IPS-18a (cell line): Measurements from ENCODE around the gene TNFAIP6.

ENCODE experiments used
- H3K27ac ChIP-seq: one replicate; pipeline ENCODE4 v1.5.1; 2013; ENCODE audit warnings: low read length
- H3K27me3 ChIP-seq: one replicate; pipeline ENCODE4 v1.6.1; 2013; ENCODE audit warnings: mild to moderate bottlenecking, low read length; ENCODE audit not compliant: control insufficient read depth, insufficient read depth
- H3K36me3 ChIP-seq: one replicate; pipeline ENCODE4 v1.6.1; 2013; ENCODE audit warnings: low read depth, low read length; ENCODE audit not compliant: control insufficient read depth
- H3K4me1 ChIP-seq: one replicate; pipeline ENCODE4 v1.6.1; 2013; ENCODE audit warnings: low read depth, low read length; ENCODE audit not compliant: control insufficient read depth
- H3K4me3 ChIP-seq: one replicate; pipeline ENCODE4 v1.5.1; 2013; ENCODE audit warnings: low read length
- H3K9ac ChIP-seq: one replicate; pipeline ENCODE4 v1.6.1; 2013; ENCODE audit warnings: mild to moderate bottlenecking, low read length, moderate library complexity
- H3K9me3 ChIP-seq: one replicate; pipeline ENCODE4 v1.6.1; 2013; ENCODE audit warnings: low read depth, low read length; ENCODE audit not compliant: control insufficient read depth

Gene TNFAIP6

GRCh38 chr2:151363709-151364108 is 6.3 kb downstream of the TNFAIP6 start:
- H3K4me3 ChIP-seq, result no peak overlapping the region
- peaks cover 3% of the 10 kb centered on the region for H3K4me1 ChIP-seq
- no peak overlapping the region for H3K27ac ChIP-seq
- H3K27me3 ChIP-seq, result no peaks in the 10 kb centered on the region
- no peaks in the 10 kb centered on the region for H3K9me3 ChIP-seq
- no peak overlapping the region for H3K9ac ChIP-seq
- H3K36me3 ChIP-seq, result no peaks in the 10 kb centered on the region

GRCh38 chr2:151367571-151367970 is 10.2 kb downstream of the TNFAIP6 start:
- Histone ChIP-seq H3K4me3 (no peak overlapping the region), H3K9me3 (no peaks in the 10 kb centered on the region), H3K36me3 (no peaks in the 10 kb centered on the region), H3K27me3 (no peaks in the 10 kb centered on the region), H3K9ac (no peak overlapping the region), H3K4me1 (no peaks in the 10 kb centered on the region), H3K27ac (no peak overlapping the region)

- no peak overlapping the region for H3K27ac ChIP-seq
- no peaks in the 10 kb centered on the region for H3K36me3 ChIP-seq
- H3K4me3 ChIP-seq, result no peak overlapping the region
- no peak overlapping the region for H3K9ac ChIP-seq
- no peaks in the 10 kb centered on the region for H3K9me3 ChIP-seq
- no peaks in the 10 kb centered on the region for H3K27me3 ChIP-seq
- H3K4me1 ChIP-seq, result peaks cover 12% of the 10 kb centered on the region
Measured at GRCh38 chr2:151374436-151374835, 17.0 kb downstream of the TNFAIP6 start.

GRCh38 chr2:151379169-151379568 is 21.8 kb downstream of the TNFAIP6 start:
- H3K27ac ChIP-seq, result no peak overlapping the region

GRCh38 chr2:151380580-151381235 is 23.3 kb downstream of the TNFAIP6 start:
- no peak overlapping the region for H3K4me3 ChIP-seq
- no peaks in the 10 kb centered on the region for H3K36me3 ChIP-seq
- no peak overlapping the region for H3K27ac ChIP-seq
- no peak overlapping the region for H3K9ac ChIP-seq
- no peaks in the 10 kb centered on the region for H3K9me3 ChIP-seq
- no peaks in the 10 kb centered on the region for H3K4me1 ChIP-seq
- no peaks in the 10 kb centered on the region for H3K27me3 ChIP-seq

More at GRCh38 chr2:151379169-151379568, 21.8 kb downstream of the TNFAIP6 start:
- H3K4me3 ChIP-seq, result no peak overlapping the region
- no peaks in the 10 kb centered on the region for H3K27me3 ChIP-seq
- peaks cover 3% of the 10 kb centered on the region for H3K4me1 ChIP-seq
- H3K9ac ChIP-seq, result no peak overlapping the region
- H3K9me3 ChIP-seq, result no peaks in the 10 kb centered on the region
- H3K36me3 ChIP-seq, result no peaks in the 10 kb centered on the region

GRCh38 chr2:151381266-151381665 is 23.9 kb downstream of the TNFAIP6 start:
- no peak overlapping the region for H3K27ac ChIP-seq
- no peak overlapping the region for H3K4me3 ChIP-seq
- no peaks in the 10 kb centered on the region for H3K9me3 ChIP-seq
- no peaks in the 10 kb centered on the region for H3K4me1 ChIP-seq
- H3K27me3 ChIP-seq, result no peaks in the 10 kb centered on the region
- H3K9ac ChIP-seq, result no peak overlapping the region
- no peaks in the 10 kb centered on the region for H3K36me3 ChIP-seq

GRCh38 chr2:151388011-151388410 is 30.6 kb downstream of the TNFAIP6 start:
- Histone ChIP-seq H3K9ac (no peak overlapping the region), H3K27me3 (no peaks in the 10 kb centered on the region), H3K36me3 (no peaks in the 10 kb centered on the region), H3K4me1 (no peaks in the 10 kb centered on the region), H3K27ac (no peak overlapping the region), H3K4me3 (no peak overlapping the region), H3K9me3 (no peaks in the 10 kb centered on the region)

- Histone ChIP-seq H3K27me3 (no peaks in the 10 kb centered on the region), H3K9me3 (no peaks in the 10 kb centered on the region), H3K9ac (no peak overlapping the region), H3K36me3 (no peaks in the 10 kb centered on the region), H3K4me3 (no peak overlapping the region), H3K27ac (no peak overlapping the region), H3K4me1 (no peaks in the 10 kb centered on the region)
Measured at GRCh38 chr2:151391436-151391835, 34.0 kb downstream of the TNFAIP6 start.

GRCh38 chr2:151394509-151394908 is 37.1 kb downstream of the TNFAIP6 start:
- Histone ChIP-seq H3K9me3 (no peaks in the 10 kb centered on the region), H3K4me1 (no peaks in the 10 kb centered on the region), H3K27ac (no peak overlapping the region), H3K27me3 (no peaks in the 10 kb centered on the region), H3K9ac (no peak overlapping the region), H3K4me3 (no peak overlapping the region), H3K36me3 (no peaks in the 10 kb centered on the region)

- H3K27me3 ChIP-seq, result no peaks in the 10 kb centered on the region
Measured at GRCh38 chr2:151395509-151396374, 38.4 kb downstream of the TNFAIP6 start.

GRCh38 chr2:151399981-151400380 is 42.6 kb downstream of the TNFAIP6 start:
- H3K27ac ChIP-seq, result no peak overlapping the region
- no peaks in the 10 kb centered on the region for H3K4me1 ChIP-seq
- no peak overlapping the region for H3K9ac ChIP-seq
- H3K27me3 ChIP-seq, result no peaks in the 10 kb centered on the region
- no peak overlapping the region for H3K4me3 ChIP-seq
- H3K9me3 ChIP-seq, result no peaks in the 10 kb centered on the region
- H3K36me3 ChIP-seq, result no peaks in the 10 kb centered on the region

More at GRCh38 chr2:151395509-151396374, 38.4 kb downstream of the TNFAIP6 start:
- no peaks in the 10 kb centered on the region for H3K36me3 ChIP-seq
- H3K9ac ChIP-seq, result no peak overlapping the region
- no peaks in the 10 kb centered on the region for H3K4me1 ChIP-seq
- no peak overlapping the region for H3K27ac ChIP-seq
- H3K9me3 ChIP-seq, result no peaks in the 10 kb centered on the region
- H3K4me3 ChIP-seq, result no peak overlapping the region
